SH-SY5Y (cell line): Measurements from ENCODE around the gene CFAP92.

Experiments used
- GATA2 ChIP-seq: IDR thresholded peaks from 2 replicates; pipeline ENCODE4 v1.6.1; 2011; ENCODE audit warnings: mild to moderate bottlenecking, low read depth, low read length
- GATA3 ChIP-seq: IDR thresholded peaks from 2 replicates; pipeline ENCODE4 v1.6.1; 2011; ENCODE audit warnings: low read depth, mild to moderate bottlenecking, low read length, moderate library complexity

GRCh38 chr3:128910006-128910405 lies 83.9 kb downstream of the CFAP92 start:
- no peak for TF ChIP-seq GATA2
- TF ChIP-seq GATA3, result no peak
